GM21619 (cell line): ENCODE measurements around the gene GPR34.

Source experiments
- ATAC-seq: cut with Tn5 transposase; IDR thresholded peaks from one replicate; pipeline ENCODE4 v1.9.1; 2021; ENCODE audit not compliant: unreplicated experiment

GPR34 gene

GRCh38 chrX:41732260-41732659 lies 43.5 kb downstream of the GPR34 start:
- no peak for ATAC-seq

GRCh38 chrX:41733939-41734338 lies 45.2 kb downstream of the GPR34 start:
- peak; percentile 97 for ATAC-seq

GRCh38 chrX:41734530-41734929 lies 45.8 kb downstream of the GPR34 start:
- no peak for ATAC-seq

DNA sequence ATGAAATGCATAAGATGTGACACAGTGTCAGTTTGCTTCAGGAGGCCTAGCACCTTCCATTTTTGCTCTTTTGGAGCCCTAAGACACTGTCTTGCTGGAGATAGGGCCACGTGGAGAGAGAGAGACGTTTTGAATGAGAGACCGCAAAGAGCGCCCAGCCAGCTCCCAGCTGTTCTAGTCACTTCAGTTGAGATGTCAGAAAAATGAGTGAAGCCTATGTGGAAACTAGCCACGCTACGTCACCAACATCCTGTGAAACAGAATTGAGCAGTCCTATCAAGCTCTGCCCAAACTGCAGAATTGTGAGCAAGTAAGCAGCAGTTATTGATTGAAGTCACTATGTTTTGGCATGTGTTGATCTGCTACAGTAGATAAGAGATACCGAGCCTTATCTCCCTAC lies 48.3 kb downstream of the GPR34 start:
- no peak for ATAC-seq

DNA sequence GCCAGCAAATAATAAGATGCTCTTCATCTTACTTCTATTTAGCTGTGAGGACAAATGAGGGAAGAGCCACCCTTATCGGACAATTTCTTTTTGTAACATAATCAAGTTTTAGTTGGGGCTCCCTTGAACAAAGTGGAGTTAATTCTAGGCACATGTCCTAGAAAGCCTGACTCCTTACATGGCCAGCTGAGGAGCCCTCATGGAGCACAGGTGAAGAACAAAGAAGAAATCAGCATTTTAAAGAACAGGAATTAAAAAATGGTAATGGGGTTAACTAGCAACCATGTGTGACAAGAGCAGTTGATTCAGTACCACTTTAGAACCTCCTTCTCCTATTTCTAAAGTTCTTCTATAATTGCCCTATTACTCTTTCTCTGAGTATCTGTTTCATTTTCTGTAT lies 51.1 kb downstream of the GPR34 start:
- no peak for ATAC-seq
